ENCODE results near the gene BRMS1L. TPM values are rescaled to one million over a fixed set of nuclear protein-coding genes. Genes with fewer than 3 reads are reported as not detected.
A peak's percentile ranks its signal among the peaks of the same experiment; 100 is the strongest.

BRMS1L gene
- total RNA-seq (2012; rRNA removed): 1.8 and 5.0 TPM in 2 replicates
- 3.2 and 6.2 TPM in 2 replicates for polyA plus RNA-seq (2012; rRNA removed)
- polyA plus RNA-seq (2012; cell fraction: cytosol; rRNA removed): 0.96 and 7.3 TPM in 2 replicates
- polyA plus RNA-seq (2012; cell fraction: nucleus; rRNA removed; ENCODE audit: low replicate concordance): 0.29 and 21.1 TPM in 2 replicates
- Bru-seq, nascent RNA: percentile 59 among the genes with signal in this experiment
- BruChase-seq, experiment 1, labeled RNA remaining after a 6-hour chase: percentile 50 among the genes with signal in this experiment
- BruChase-seq, experiment 2, labeled RNA remaining after a 2-hour chase: percentile 48 among the genes with signal in this experiment
- long read RNA-seq, transcript BRMS1L-201 (10 exons, 2,657 nt): major isoform, 14 of 14 reads
- long read RNA-seq, partial matches to known transcripts: 0 of 14 reads
- long read RNA-seq, other reads (novel, unspliced or antisense): 0 of 14 reads

GRCh38 chr14:35826218-35826951, at the start of gene BRMS1L:
TSS of gene BRMS1L (plus strand) at chr14:35826338. CDS start at chr14:35826517, 179 bp downstream.
- Histone ChIP-seq H2AFZ (replicated peaks; ENCODE audit: low read length, poor library complexity) (peak within 1 kb of the TSS; percentile 98), H3K18ac (ENCODE audit: low read depth, low read length) (peak within 1 kb of the TSS; percentile 86), H3K4me1 (ENCODE audit: control insufficient read depth, insufficient read depth, low read length) (no peaks in the 10 kb centered on the region), H2BK15ac (ENCODE audit: low read depth, low read length) (no peak within 1 kb of the TSS), H3K27me3 (ENCODE audit: control insufficient read depth, insufficient read depth, low read length) (no peaks in the 10 kb centered on the region), H4K5ac (ENCODE audit: low read depth, low read length) (peak within 1 kb of the TSS; percentile 85), H2AK5ac (ENCODE audit: low read depth, low read length) (peak within 1 kb of the TSS; percentile 96), H2BK120ac (ENCODE audit: low read depth, low read length) (peak within 1 kb of the TSS; percentile 72; the same call in 1 of the 2 replicates), H3K79me1 (ENCODE audit: low read depth in 1 of 2, low read length in 2 of 2) (peaks cover 7 to 20% of the 10 kb centered on the region in 2 experiments), H3K23ac (ENCODE audit: low read depth, low read length) (peak within 1 kb of the TSS; percentile 99), H3K9ac (ENCODE audit: low read depth, low read length) (peak within 1 kb of the TSS; percentile 98), H4K91ac (ENCODE audit: insufficient read depth, low read depth, low read length) (peak within 1 kb of the TSS; percentile 83), H3K56ac (ENCODE audit: extremely low read depth, insufficient read depth, low read length) (peak within 1 kb of the TSS; percentile 93), H4K8ac (ENCODE audit: low read depth in 2 of 2, low read length in 2 of 2) (peak within 1 kb of the TSS; percentile 82 to 97), H4K20me1 (ENCODE audit: insufficient read depth, low read length) (no peaks in the 10 kb centered on the region), H3K36me3 (ENCODE audit: control insufficient read depth, insufficient read depth, low read length) (no peaks in the 10 kb centered on the region), H3K9me1 (ENCODE audit: insufficient read depth, low read length) (peaks cover 3% of the 10 kb centered on the region), H2BK5ac (ENCODE audit: low read depth, low read length, poor library complexity, severe bottlenecking) (peak within 1 kb of the TSS; percentile 92), H3K9me3 (ENCODE audit: control insufficient read depth, insufficient read depth, low read length) (no peaks in the 10 kb centered on the region), H3K4me2 (ENCODE audit: low read depth, low read length) (peak within 1 kb of the TSS; percentile 85), H3K4me3 (ENCODE audit: insufficient read depth, low read depth, low read length) (peak within 1 kb of the TSS; percentile 81), H3K27ac (ENCODE audit: insufficient read depth, low read length) (peak within 1 kb of the TSS; percentile 95), H2BK20ac (ENCODE audit: low read depth, low read length) (no peak within 1 kb of the TSS), H3K4ac (ENCODE audit: low read depth, low read length) (peak within 1 kb of the TSS; percentile 99), H2AK9ac (replicated peaks; ENCODE audit: low read depth, low read length, poor library complexity) (peak within 1 kb of the TSS; percentile 89), H3K14ac (replicated peaks; ENCODE audit: low read depth, low read length) (peak within 1 kb of the TSS; percentile 97)
- dilution Hi-C loops (cut with HindIII; ENCODE audit: low sequenced_read_pairs, unreplicated experiment): no loop called here
- intact Hi-C loops (cut with micrococcal nuclease): loop anchor here (5.0 kb wide), 1 partner anchor 266 kb away; no protein-coding TSS in a partner anchor
- in situ Hi-C loops (cut with MboI; ENCODE audit: low sequenced_read_pairs): no loop called here
- BruUV-seq (replicated peaks): no TSS peak
- 0% methylated on average over 35 of the region's 70 CpGs; no CpG with 5 or more reads in 1 of the 2 experiments for WGBS, 2 experiments (ENCODE audit: extremely low coverage in 2 of 2, insufficient read length in 1 of 2)
- DNase-seq (peak; percentile 99), ATAC-seq (ENCODE audit: low read depth) (peak; percentile 97)
- POLR2A ChIA-PET (ENCODE audit: unreplicated experiment): interaction anchor here (0.6 kb wide), 1 partner anchor 398 kb away, joined by 3 read pairs; no protein-coding TSS in a partner anchor
- CTCF ChIA-PET: interaction anchor here (0.6 to 1.7 kb wide), 5 partner anchors 8 to 1407 kb away, joined by 3 to 5 read pairs (median 4); no protein-coding TSS in a partner anchor
- TF ChIP-seq BHLHE40 (IDR thresholded peaks at IDR 0.05; ENCODE audit: low read depth, low read length): no peak
- TF ChIP-seq NFE2L2 (IDR thresholded peaks at IDR 0.05; ENCODE audit: low read depth, low read length): no peak
- TF ChIP-seq POLR2A (IDR thresholded peaks at IDR 0.05; ENCODE audit: low read depth, low read length): peak; percentile 78
- TF ChIP-seq MAZ (IDR thresholded peaks at IDR 0.05; ENCODE audit: borderline replicate concordance, low read depth, low read length): peak; percentile 82; the same call in 1 of the 2 replicates
- peak; percentile 68 for TF ChIP-seq MXI1 (IDR thresholded peaks at IDR 0.05; ENCODE audit: borderline replicate concordance, low read depth, low read length)
- no peak for TF ChIP-seq FOS (IDR thresholded peaks at IDR 0.05; ENCODE audit: low read depth, low read length)
- no peak for TF ChIP-seq USF2 (IDR thresholded peaks at IDR 0.05; ENCODE audit: low read depth, low read length)

Data from IMR-90 (cell line).